ENCODE data around the gene CFAP157.

Gene CFAP157

DNA sequence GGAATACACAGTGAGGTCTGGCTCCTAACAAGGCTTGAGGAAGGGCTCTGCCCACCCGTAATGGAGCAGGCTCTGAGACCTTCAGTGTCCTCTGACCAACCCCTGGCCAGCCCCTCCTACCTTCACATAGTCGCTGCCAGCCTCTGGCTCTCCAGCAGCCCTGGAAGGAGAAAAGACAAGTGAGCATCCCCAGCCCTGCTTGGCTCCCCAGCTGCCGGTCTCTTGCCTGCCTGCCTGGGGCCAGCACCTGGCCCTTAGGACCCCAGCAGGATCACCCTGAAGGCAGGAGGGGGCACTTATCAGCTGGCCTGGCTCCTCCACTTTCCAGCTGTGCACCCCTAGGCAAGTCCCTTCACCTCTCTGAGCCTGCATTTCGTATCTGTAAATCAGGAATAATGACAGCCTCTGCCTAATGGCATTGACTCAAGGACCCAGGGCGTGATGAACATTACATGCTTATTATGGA is 54.7 kb downstream of the CFAP157 start:
- Histone ChIP-seq H3K9ac (ENCODE audit: low read depth, low read length) (no peak overlapping the region), H3K4me1 (ENCODE audit: insufficient read depth, low read length) (peaks cover 19% of the 10 kb centered on the region), H3K36me3 (ENCODE audit: insufficient read depth, low read length) (no peaks in the 10 kb centered on the region), H3K9me3 (ENCODE audit: control insufficient read depth, insufficient read depth, low read length) (no peaks in the 10 kb centered on the region)

DNA sequence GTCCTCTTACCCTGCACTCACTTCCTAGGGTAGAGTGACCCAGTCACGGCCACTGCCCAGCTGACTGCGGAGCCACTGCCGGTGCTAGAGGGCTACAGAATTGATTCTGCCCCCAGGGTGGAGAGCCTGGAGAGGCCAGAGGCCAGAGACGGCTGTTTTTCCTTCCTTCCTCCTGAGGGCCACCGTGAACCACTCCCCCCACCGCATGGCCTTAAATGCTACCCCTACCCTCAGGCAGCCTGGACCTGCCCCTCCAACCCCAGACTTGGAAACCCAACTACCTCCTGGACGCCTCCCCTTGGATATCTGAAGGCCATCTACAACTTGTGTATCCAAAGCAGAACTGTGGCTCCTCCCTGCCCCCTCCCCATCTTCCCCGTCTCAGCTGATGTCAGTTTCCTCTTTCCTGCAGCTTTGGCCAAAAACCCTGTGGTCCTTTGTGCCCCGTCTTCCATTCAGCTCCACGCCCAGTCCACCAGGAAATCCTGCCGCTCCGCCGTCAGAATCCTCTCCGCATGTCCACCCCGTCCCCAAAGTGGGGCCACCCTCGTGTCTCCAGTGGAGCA is 55.4 kb downstream of the CFAP157 start:
- peaks cover 19% of the 10 kb centered on the region for H3K4me1 ChIP-seq (ENCODE audit: insufficient read depth, low read length)
- H3K36me3 ChIP-seq (ENCODE audit: insufficient read depth, low read length), result no peaks in the 10 kb centered on the region
- no peaks in the 10 kb centered on the region for H3K9me3 ChIP-seq (ENCODE audit: control insufficient read depth, insufficient read depth, low read length)
- H3K9ac ChIP-seq (ENCODE audit: low read depth, low read length), result no peak overlapping the region

DNA sequence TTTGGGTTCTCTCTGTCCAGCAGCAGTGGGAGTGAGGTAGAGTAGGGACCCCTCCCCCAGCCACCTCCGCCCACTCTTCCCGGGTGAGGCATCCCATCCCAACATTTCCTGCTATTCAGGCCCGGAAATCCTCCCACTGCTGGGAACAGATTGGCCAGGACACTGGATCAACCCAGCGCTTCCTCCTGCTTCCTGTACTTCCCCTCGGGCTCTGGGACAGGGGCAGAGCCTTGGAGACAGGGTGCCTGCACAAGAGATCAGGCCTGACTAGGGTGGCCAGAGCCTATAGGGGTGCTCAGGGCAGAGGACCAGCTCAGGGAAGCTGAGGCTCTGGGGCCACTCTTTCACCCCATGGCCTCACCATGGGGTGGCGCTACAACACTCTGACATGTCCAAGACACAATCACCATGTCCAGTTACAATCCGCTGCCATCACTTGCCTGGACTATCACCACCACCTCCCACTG is 57.2 kb downstream of the CFAP157 start:
- H3K9ac ChIP-seq (ENCODE audit: low read depth, low read length), result no peak overlapping the region
- H3K36me3 ChIP-seq (ENCODE audit: insufficient read depth, low read length), result no peaks in the 10 kb centered on the region
- H3K9me3 ChIP-seq (ENCODE audit: control insufficient read depth, insufficient read depth, low read length), result no peaks in the 10 kb centered on the region
- H3K4me1 ChIP-seq (ENCODE audit: insufficient read depth, low read length), result peaks cover 33% of the 10 kb centered on the region

DNA sequence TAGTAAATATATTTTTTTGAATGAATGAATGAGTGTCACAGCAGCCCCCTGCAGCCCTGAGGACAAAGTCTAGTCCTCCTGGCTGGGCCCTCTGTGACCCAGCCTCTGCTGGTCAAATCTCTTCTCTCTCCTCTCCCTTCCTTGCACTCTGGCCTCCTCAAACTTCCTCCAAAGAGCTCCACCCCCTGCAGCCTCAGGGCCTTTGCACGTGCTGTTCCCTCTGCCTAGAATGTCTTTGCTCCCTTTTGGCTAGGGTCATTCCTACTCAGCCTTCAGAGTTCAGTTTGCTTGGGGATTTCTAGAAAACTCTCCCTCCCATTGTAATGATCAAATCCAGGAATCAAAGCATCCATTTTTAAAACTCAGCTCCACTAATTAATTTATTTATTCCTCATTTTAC is 58.6 kb downstream of the CFAP157 start:
- Histone ChIP-seq H3K36me3 (ENCODE audit: insufficient read depth, low read length) (no peaks in the 10 kb centered on the region), H3K9ac (ENCODE audit: low read depth, low read length) (no peak overlapping the region), H3K9me3 (ENCODE audit: control insufficient read depth, insufficient read depth, low read length) (no peaks in the 10 kb centered on the region), H3K4me1 (ENCODE audit: insufficient read depth, low read length) (peaks cover 41% of the 10 kb centered on the region)
